Ecto neural progenitor cell (in vitro differentiated cells): ENCODE results near the gene CABP1.
"Not testable (repeated sequence)": the region's sequence is repeated elsewhere in the genome, so short reads cannot be mapped to it uniquely, and the experiment has no call there.

Experiments
- DNase-seq: peaks from one replicate; pipeline ENCODE4 v3.0.0-alpha.2; 2018; ENCODE audit warnings: low spot score

CABP1 gene

DNA sequence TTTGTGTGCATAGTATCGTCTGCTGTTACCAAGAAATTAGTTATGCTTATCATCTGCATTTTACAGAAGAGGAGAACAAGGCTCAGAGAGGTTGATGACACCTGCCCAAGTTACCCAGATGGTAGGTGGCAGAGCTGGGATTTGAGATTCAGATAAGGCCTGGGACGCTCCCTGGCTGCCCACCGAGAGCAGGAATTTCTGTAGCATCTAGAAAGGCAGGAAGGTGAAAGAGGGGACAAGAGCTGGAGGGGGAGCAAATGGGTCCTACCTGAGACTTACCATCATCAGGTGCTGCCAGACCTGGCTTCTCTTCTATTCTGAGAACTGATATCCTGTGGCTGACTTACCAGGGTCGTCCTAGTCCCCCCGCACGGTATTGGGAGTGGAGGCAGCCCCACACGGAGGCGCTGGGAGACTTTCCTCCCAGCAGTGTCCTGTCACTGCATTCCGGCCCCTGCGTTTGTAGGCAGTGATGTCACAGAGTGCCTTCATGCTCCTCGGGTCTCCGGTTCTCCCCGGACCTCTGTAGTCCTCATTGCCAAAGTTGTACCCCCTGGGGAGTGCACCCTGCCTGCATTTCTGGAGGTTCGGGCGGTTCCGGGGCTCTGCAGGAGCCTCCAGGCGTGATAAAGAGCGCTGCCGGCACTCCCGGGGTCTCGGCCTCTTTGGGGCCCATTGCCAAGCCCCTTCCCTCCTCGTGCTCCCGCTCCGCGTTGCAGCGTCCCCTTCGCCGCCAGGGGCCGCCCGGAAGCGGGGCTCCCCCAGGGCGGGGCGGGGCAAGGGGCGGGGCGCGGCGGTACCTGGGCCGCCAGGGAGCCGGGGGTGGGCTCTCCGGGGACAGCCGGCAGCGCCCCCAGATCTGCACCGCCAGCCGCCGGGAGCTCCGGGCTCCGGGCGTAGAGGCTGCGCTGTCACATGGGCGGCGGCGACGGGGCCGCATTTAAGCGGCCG lies at the start of gene CABP1:
TSS of gene CABP1 (plus strand) at position 856 of the 951 bp plus-strand sequence. CDS start at position 916, 60 bp downstream.
- peak; percentile 79 for DNase-seq

DNA sequence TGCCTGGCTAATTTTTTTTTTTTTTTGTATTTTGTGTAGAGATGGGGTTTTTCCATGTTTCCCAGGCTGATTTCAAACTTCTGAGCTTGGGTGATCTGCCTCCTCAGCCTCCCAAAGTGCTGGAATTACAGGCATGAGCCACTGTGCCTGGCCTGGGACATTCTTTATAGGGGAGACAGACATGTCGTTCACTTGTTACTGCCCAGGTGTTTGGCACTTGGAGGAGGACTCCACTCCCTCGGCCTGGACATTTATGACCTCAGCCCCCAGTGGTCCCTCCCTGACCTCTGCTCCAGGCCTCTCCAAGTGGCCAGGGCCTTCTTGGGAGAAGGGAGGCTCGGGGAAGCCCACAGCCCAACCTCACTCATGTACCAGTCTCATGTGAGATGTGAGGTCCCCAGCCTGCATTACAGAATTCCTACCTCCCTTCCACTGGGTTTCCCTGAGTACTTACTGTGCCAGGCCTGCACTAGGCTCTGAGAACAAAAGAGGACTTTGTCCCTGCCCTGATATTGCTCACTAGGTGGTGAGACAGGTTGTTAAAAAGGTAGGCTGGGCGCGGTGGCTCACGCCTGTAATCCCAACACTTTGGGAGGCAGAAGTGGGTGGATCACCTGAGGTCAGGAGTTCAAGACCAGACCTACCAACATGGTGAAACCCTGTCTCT lies 49.6 kb upstream of the CABP1 start:
- DNase-seq: no peak

DNA sequence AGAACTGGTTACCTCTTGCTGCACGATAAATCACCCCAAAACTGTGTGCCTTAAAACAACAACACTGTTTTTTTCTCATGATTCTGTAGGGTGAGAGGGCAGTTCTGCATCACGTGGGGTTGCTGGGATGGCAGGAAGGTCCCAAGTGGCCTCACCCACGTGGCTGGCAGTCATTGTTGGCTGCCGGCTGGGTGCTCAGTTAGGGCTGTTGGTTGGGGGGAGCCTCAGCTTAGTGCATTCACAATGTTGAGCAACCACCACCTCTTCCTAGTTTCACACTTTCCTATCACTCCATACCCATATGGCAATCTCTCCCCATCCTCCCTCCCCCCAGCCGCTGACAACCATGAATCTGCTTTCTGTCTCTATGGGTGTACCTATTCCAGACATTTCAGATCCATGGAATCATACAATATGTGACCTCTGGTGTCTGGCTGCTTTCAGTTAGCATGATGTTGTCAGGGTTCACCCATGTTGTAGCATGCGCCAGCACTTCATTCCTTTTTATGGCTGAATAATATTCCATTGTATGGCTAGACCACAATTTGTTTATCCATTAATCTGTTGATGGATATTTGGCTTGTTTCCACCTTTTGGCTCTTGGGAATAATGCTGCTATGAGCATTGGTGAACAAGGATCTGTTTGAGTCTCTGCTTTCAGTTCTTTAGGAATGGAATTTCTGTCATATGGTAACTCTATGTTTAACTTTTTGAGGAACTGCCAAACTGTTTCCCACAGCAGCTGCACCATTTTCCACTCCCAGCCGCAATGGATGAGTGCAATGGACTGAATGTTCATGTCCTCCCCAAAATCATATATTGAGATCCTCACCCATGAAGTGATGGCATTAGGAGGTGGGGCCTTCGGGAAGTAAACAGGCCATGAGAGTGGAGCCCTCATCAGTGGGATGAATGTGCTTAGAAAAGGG lies 48.0 kb upstream of the CABP1 start:
- no peak for DNase-seq

DNA sequence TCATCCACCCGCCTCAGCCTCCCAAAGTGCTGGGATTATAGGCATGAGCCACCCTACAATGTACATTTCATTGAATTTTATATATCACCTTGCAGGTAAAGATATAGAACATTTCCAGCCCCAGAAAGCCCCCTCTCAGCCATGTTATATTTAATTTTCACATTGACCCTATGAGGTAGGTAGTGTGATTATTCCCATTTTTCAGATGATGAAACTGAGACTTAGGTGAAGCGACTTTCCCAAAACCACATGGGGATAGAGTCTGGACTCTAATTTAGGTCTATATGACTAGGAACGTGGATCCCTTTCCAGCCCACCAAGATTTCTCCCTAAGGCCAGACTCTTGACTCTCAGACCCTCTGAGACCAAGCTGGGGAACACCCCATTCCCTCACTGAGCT lies 43.5 kb upstream of the CABP1 start:
- no peak for DNase-seq

DNA sequence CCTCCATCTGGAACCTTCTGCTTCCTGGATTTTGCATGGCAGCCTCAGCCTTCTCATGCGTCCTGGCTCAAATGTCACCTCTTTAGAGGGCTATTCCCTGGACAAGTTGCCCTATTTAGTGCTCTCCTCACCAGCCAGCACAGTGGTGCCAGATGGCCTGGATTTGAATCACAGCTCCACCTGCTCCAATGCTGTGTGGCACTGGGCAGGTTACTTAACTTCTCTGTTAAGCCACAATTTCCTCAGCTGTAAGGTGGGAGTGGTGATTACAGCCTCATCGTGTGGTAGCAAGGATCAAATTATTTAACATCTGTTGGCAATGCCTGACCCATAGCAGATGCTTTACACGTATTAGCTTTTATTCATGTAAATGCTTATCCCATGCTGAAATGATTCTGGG lies 42.6 kb upstream of the CABP1 start:
- DNase-seq: no peak

DNA sequence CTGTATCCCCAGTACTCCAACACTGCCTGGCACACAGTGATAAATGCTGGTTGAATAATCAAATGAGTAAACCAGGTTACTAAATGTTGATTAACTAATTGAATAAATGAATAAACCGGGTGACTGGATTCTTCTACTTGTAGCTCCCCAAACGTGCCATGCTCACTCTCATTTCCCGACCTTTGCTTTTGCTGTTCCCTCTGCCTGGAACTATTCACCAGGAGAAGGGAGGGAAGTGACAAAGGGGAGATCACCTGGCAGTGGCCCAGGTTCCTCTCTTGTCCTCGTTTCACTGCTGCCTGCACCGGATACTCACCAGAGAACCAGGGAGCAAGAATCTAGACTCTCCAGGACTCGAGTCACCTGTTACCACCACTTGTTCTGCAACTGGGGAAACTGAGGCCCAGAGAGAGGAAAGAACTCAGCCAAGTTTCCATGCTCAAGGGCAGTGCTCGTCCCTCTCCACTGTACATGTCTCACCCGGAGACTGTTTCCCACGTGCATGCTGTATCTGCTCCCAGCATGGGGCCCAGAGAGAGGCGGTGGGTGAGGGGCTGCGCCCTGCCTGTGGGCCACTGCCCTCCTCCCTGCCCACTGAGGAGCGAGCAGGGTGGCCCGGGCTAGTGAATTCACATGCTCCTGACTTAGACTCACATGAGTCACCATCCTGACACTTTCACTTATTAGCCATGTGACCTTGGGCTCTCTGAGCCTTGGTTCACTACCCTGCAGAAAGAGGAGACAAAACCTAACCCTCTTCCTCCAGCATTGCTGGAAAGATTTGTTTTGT lies 41.6 kb upstream of the CABP1 start:
- DNase-seq: no peak

DNA sequence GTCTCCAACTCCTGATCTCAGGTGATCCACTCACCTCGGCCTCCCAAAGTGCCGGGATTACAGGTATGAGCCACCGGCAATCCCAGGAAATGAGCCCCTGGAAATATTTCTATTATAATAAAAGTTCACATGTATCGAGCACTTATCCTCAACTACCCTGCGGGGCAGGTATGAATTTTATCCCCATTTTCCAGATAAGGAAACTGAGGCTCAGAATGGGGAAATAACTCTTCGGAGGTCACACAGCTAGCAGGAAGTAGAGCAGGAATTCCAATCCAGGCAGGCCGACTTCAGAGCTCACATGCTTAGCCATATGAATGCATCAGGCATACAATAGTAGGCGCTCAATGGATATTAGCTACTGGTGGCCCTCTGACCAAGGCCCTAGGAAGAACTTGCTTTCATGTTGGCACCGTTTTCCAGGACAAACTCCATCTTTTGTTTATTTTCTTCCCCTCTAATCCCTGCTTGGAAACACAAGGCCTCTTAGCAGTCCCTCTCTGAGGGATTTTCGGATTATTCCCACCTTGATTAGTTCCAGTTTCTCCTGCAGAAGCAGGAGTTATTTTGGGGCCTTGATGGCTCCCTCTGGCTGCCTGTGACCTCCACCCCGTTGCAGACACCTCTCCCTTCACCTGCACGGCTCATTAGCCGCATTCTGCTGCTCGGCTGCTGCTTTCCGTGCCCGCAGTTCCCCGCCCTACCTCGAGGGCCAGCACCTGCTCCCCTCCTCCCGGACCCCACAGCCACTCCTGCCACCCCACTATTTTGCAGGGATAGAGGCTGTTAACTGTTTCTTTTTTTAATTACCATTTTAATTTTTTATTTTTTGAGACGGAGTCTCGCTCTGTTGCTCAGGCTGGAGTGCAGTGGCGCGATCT lies 40.5 kb upstream of the CABP1 start:
- DNase-seq: no peak

DNA sequence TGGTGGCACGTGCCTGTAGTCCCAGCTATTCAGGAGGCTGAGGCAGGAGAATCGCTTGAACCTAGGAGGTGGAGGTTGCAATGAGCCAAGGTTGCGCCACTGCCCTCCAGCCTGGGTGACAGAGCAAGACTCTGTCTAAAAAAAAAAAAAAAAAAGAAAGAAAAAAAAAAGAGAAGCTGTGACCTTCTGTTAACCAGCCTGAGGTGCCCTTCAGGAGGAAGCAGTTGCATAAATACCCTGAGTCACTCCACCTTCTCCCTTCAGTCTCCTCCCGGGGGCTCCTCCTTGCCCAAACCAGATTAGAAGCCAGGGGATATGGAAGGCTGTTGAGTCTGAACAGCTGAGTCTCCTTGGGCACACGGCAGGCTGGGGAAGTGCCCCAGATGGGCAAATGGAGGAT lies 38.0 kb upstream of the CABP1 start:
- DNase-seq: not testable (repeated sequence)

DNA sequence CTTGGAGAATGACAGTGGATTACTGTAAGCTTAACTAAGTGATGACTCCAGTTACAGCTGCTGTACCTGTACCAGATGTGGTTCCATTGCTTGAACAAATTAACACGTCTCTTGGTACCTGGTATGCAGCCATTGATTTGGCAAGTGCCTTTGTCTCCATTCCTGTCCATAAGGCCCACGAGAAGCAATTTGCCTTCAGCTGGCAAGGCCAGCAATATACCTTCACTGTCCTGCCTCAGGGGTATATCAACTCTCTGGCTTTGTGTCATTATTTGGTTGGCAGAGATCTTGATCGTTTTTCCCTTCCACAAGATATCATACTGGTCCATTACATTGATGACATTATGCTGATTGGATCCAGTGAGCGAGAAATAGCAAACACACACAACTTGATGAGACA lies 29.9 kb upstream of the CABP1 start:
- no peak for DNase-seq

DNA sequence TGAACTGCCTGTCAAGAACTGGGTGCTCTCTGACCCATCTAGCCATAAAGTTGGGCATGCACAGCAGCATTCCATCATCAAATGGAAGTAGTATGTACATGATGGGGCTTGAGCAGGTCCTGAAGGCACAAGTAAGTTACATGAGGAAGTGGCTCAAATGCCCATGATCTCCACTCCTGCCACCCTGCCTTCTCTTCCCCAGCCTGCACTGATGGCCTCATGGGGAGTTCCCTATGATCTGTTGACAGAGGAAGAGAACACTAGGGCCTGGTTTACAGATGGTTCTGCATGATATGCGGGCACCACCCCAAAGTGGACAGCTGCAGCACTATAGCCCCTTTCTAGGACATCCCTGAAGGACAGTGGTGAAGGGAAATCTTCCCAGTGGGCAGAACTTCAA lies 28.9 kb upstream of the CABP1 start:
- not testable (repeated sequence) for DNase-seq

DNA sequence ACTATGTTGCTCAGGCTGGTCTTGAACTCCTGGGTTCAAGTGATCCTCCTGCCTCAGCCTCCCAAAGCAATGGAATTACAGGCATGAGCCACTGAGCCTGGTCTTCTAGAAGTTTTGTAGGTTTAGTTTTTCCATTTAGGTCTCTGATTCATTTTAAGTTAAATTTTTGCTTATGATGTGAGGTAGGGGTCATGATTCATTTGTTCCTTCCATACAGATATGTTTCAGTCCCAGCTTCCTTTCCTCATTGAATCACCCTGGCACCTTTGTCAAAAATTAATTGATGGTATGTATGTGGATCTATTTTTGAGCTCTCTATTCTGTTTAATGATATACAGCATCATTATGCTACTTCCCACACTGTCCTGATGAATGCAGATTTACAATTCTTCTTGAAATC lies 25.6 kb upstream of the CABP1 start:
- no peak for DNase-seq

DNA sequence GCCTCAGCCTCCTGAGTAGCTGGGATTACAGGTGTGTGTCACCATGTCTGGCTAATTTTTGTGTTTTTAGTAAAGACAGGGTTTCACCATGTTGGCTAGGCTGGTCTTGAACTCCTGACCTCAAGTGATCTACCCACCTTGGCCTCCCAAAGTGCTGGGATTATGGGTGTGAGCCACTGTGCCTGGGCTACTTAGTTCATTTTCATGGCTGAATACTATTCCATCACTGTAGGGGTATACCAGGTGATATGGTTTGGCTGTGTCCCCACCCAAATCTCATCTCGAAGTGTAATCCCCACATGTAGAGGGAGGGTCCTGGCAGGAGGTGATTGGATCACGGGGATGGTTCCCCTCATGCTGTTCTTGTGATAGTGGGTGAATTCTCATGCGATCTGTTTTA lies 23.2 kb upstream of the CABP1 start:
- not testable (repeated sequence) for DNase-seq

DNA sequence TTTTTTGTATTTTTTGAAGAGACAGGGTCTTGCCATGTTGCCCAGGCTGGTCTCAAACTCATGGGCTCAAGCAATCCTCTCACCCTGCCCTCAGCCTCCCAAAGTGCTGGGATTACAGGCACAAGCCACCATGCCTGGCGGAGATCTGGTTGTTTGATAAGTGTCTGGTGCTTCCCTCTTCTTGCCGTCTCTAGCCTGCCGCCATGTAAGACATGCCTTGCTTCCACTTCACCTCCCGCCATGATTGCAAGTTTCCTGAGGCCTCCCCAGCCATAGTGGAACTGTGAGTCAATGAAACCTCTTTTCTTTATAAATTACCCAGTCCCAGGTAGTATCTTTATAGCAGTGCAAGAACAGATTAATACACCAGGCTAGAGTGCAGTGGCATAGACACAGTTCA lies 22.7 kb upstream of the CABP1 start:
- not testable (repeated sequence) for DNase-seq

DNA sequence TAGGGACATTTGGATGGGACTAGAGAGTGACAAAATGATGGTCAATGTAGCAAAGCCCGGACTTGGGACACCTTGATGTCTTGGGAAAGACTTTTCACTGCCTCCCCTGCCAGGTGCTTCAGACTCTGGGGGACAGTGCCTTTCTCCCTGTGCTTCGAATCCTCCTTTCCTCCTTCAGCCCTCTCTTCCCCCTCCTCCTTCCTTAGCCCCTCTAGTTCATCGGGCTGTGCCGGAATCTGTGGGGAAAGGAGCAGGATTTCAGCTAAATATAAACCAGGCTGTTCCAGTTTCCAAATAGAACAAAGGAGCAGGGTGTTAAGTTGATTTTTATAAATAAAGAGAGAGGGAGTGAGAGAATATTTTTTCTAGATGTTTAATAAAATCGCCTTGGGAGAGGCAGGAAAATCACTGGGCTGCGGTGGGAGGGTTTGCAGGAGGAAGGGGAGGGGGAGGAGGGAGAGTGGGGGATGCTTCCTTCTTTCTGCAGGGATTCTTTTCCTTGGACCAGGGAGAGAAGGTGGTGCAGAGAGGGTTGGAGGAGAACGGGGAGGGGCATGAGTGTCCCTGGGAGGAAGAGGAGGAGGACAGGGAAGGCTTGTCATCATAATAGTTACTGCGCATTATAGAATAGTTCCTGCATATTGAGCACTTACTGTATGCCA lies 21.3 kb upstream of the CABP1 start:
- no peak for DNase-seq

DNA sequence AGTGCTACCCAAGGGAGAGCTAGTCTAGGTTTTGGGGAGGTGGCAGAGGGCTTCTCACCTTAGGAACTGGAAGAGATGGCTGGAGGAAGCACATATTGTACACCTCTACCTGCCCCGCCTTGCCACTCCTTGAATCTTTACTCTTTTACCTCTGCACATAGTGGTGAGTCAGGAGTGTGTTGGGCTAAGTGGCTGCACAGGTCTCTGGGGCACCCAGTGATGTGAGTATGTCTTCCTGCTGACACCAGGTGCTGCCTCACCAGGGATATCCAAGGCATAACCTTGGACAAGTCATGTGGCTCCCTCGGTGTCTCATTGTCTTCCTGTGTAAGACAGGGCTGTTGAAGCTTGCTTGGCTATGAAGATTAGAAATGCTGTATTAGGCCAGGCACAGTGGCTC lies 19.8 kb upstream of the CABP1 start:
- no peak for DNase-seq

DNA sequence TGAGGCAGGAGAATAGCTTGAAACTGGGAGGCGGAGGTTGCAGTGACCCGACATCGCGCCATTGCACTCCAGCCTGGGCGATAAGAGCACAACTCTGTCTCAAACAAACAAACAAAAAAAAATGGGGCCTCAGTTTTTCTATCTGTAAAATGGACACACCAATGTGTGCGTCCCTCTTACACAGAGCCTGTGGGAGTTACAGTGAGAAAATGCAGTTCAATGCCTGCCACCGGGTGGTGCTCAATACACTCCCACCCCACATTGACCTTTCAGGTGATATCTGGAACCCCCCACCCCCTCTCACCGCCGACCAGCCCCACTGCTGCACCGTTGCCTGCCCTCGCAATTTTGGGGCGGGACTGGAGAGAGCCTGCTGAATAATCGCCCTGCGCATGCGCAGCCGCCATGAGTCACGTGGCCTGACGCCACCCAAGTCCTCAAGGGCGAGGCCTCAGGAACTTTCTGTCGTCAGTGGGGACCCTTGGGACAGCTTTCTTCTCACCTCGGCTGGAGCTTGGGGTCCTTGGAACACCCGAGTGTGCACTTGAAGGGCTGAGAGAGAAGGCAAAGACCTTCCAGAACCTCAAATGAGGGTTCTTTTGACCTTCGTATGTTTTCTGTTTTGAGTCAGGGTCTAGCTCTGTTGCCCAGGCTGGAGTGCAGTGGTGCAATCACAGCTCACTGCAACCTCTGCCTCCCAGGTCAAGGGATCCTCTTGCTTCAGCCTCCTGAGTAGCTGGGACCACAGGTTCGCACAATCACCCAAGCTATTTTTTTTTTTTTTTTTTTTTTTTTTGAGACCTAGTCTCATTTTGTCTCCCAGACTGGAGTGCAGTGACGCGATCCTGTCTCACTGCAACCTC lies 14.6 kb upstream of the CABP1 start:
- no peak for DNase-seq

DNA sequence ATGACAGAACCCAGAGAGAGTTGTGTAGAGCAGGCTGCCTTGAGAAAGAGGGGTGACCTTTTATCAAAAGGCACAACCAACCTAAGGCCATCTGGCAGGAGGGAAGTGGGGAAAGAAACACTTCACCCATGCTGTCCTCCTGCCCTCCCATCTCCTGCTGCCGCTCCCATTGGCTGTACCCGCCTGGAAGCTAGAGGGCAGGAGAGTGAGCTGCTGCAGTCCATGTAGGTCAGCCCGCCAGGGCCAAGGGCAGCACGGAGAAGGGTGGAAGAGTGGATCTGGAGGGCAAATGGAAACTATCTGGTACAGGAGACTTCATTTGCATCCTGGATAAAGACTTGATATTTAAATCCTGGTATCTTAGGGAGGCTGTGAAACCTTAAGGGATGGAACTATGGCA lies 11.5 kb upstream of the CABP1 start:
- DNase-seq: peak; percentile 68

DNA sequence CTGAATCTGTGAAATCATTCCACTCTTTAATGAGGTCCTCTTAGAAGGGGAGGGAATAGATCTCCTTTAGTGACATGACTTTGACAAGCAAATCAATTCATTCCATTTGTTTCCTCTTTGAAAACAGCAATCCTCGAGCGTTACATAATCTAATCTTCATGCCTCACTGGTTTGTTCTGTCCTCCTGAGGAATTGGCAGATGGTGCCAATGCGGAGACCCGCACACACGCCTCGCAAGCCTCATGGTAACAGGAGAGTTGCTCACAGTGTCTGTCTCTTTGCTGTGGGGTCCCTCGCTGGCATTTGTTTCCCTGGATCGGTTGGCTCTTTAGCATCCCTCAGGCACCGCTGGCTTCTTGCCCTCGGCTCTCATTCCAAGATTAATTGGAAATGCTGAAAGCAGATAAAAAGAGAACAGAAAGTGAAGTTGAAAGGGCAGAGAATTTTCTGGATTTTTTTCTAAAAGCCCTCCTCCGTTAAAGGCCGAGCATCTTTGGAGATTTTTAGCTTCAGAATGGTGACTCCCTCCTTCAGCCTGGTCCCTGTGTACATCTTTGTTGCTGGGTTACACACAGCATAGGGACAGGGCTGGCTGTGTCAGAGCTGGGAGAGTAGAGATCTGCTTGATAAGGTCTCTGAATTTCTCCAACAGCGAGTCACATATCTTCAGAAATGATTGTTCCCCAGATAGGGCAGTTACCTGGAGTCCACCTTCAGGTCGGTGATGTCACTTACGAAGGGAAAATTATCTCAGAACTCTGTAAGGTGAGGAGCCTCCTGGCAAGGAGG lies 10.1 kb upstream of the CABP1 start:
- DNase-seq: no peak
